H9 (cell line): Measurements from ENCODE around the gene DOCK2. TPM values are rescaled to one million over a fixed set of nuclear protein-coding genes. Genes with fewer than 3 reads are reported as not detected.

Experiments used
- DNase-seq: peaks from one replicate; pipeline ENCODE4 v3.0.0-alpha.2; 2017
- H2AFZ ChIP-seq: one replicate; pipeline ENCODE4 v1.6.1; 2013; ENCODE audit warnings: mild to moderate bottlenecking, low read length, control low read depth, moderate library complexity
- H2AK5ac ChIP-seq: 2 replicates; pipeline ENCODE4 v1.6.1; 2013; ENCODE audit warnings: low read length, control low read depth, mixed read lengths; ENCODE audit not compliant: insufficient read length
- H2BK120ac ChIP-seq: one replicate; pipeline ENCODE4 v1.6.1; 2013; ENCODE audit warnings: low read depth, mild to moderate bottlenecking, low read length, control low read depth, inconsistent platforms; ENCODE audit not compliant: poor library complexity, severe bottlenecking
- H2BK12ac ChIP-seq: 2 replicates; pipeline ENCODE4 v1.6.1; 2013; ENCODE audit warnings: low read length, control low read depth, mixed read lengths, low read depth; ENCODE audit not compliant: insufficient read length
- H2BK15ac ChIP-seq: 2 replicates; pipeline ENCODE4 v1.6.1; 2013; ENCODE audit warnings: low read depth, low read length, control low read depth
- H2BK20ac ChIP-seq: one replicate; pipeline ENCODE4 v1.6.1; 2013; ENCODE audit warnings: low read depth, mild to moderate bottlenecking, low read length, control low read depth, inconsistent platforms; ENCODE audit not compliant: poor library complexity, severe bottlenecking
- H2BK5ac ChIP-seq: 2 replicates; pipeline ENCODE4 v1.6.1; 2013; ENCODE audit warnings: low read length, control low read depth, mixed read lengths; ENCODE audit not compliant: insufficient read length
- H3K14ac ChIP-seq: 2 replicates; pipeline ENCODE4 v1.6.1; 2013; ENCODE audit warnings: low read length, control low read depth; ENCODE audit not compliant: insufficient read depth
- H3K18ac ChIP-seq: 2 replicates; pipeline ENCODE4 v1.6.1; 2013; ENCODE audit warnings: low read depth, mild to moderate bottlenecking, mixed read lengths, low read length, control low read depth; ENCODE audit not compliant: insufficient read length
- H3K23ac ChIP-seq: 2 replicates; pipeline ENCODE4 v1.6.1; 2013; ENCODE audit warnings: low read length, control low read depth, mixed read lengths, low read depth; ENCODE audit not compliant: insufficient read length
- H3K23me2 ChIP-seq: 2 replicates; pipeline ENCODE4 v1.6.1; 2013; ENCODE audit warnings: low read depth, mild to moderate bottlenecking, mixed read lengths, low read length, control low read depth; ENCODE audit not compliant: insufficient read length, poor library complexity, severe bottlenecking
- H3K27ac ChIP-seq: 2 replicates; pipeline ENCODE4 v1.5.1; 2013; ENCODE audit warnings: low read length, control low read depth, mixed read lengths, low read depth; ENCODE audit not compliant: insufficient read length
- H3K27me3 ChIP-seq: 2 replicates; pipeline ENCODE4 v1.6.1; 2013; ENCODE audit warnings: low read length, control low read depth, inconsistent platforms; ENCODE audit not compliant: insufficient read depth
- H3K4ac ChIP-seq: 2 replicates; pipeline ENCODE4 v1.6.1; 2013; ENCODE audit warnings: low read depth, mild to moderate bottlenecking, control low read depth, inconsistent platforms, low read length, moderate library complexity
- H3K4me1 ChIP-seq: 2 replicates; pipeline ENCODE4 v1.6.1; 2013; ENCODE audit warnings: low read length, control low read depth, inconsistent platforms; ENCODE audit not compliant: insufficient read depth
- H3K4me2 ChIP-seq: 2 replicates; pipeline ENCODE4 v1.6.1; 2013; ENCODE audit warnings: low read length, control low read depth, mixed read lengths; ENCODE audit not compliant: insufficient read length, insufficient read depth
- H3K56ac ChIP-seq: 2 replicates; pipeline ENCODE4 v1.6.1; 2013; ENCODE audit warnings: low read depth, mild to moderate bottlenecking, mixed read lengths, low read length, control low read depth; ENCODE audit not compliant: insufficient read length
- H3K79me1 ChIP-seq: 2 replicates; pipeline ENCODE4 v1.6.1; 2013; ENCODE audit warnings: low read depth, mild to moderate bottlenecking, moderate library complexity, low read length, control low read depth, inconsistent platforms; ENCODE audit not compliant: insufficient read depth, poor library complexity, severe bottlenecking
- H3K79me2 ChIP-seq: 2 replicates; pipeline ENCODE4 v1.6.1; 2013; ENCODE audit warnings: low read length, control low read depth, inconsistent platforms; ENCODE audit not compliant: insufficient read depth
- H3K9ac ChIP-seq: 2 replicates; pipeline ENCODE4 v1.6.1; 2013; ENCODE audit warnings: low read length, control low read depth, mixed read lengths; ENCODE audit not compliant: insufficient read length; ENCODE audit errors: extremely low read depth
- H3K9me3 ChIP-seq: one replicate; pipeline ENCODE4 v1.6.1; 2013; ENCODE audit warnings: low read depth, low read length, inconsistent platforms; ENCODE audit not compliant: control insufficient read depth
- H3T11ph ChIP-seq: one replicate; pipeline ENCODE4 v1.6.1; 2013; ENCODE audit warnings: mild to moderate bottlenecking, low read length, control low read depth, inconsistent platforms
- H4K20me1 ChIP-seq: one replicate; pipeline ENCODE4 v1.6.1; 2013; ENCODE audit not compliant: control insufficient read depth, insufficient read length, insufficient read depth
- H4K5ac ChIP-seq: 2 replicates; pipeline ENCODE4 v1.6.1; 2013; ENCODE audit warnings: low read depth, mild to moderate bottlenecking, mixed read lengths, low read length, control low read depth; ENCODE audit not compliant: insufficient read length
- H4K8ac ChIP-seq: replicated peaks from 2 replicates; pipeline ENCODE4 v1.6.1; 2013; ENCODE audit warnings: low read length, control low read depth, mixed read lengths, low read depth; ENCODE audit not compliant: insufficient read length
- H4K91ac ChIP-seq: 2 replicates; pipeline ENCODE4 v1.6.1; 2013; ENCODE audit warnings: low read depth, mild to moderate bottlenecking, moderate library complexity, mixed read lengths, low read length, control low read depth; ENCODE audit not compliant: insufficient read length
- H3K27ac Mint-ChIP-seq, 3 experiments: 2 replicates in 2 of 3; 3 replicates in 1 of 3; pipeline ENCODE4 v1.8.0; 2020 to 2021; ENCODE audit warnings: mixed read lengths in 3 of 3, mild to moderate bottlenecking in 1 of 3, moderate library complexity in 1 of 3
- H3K27me3 Mint-ChIP-seq: 2 replicates; pipeline ENCODE4 v1.8.0; 2021; ENCODE audit warnings: low read depth, mild to moderate bottlenecking, moderate library complexity, mixed read lengths
- H3K36me3 Mint-ChIP-seq, 3 experiments: 2 replicates in 2 of 3; 3 replicates in 1 of 3; pipeline ENCODE4 v1.8.0; 2020 to 2021; ENCODE audit warnings: low read depth in 3 of 3, mixed read lengths in 3 of 3; ENCODE audit not compliant: insufficient read depth in 1 of 3
- H3K4me1 Mint-ChIP-seq, 2 experiments: 2 replicates each; pipeline ENCODE4 v1.8.0; 2020; ENCODE audit warnings: mixed read lengths in 2 of 2
- H3K4me3 Mint-ChIP-seq, 2 experiments: 2 replicates in 1 of 2; 3 replicates in 1 of 2; pipeline ENCODE4 v1.8.0; 2020 to 2021; ENCODE audit warnings: mild to moderate bottlenecking in 2 of 2, mixed read lengths in 2 of 2, moderate library complexity in 1 of 2
- H3K9me3 Mint-ChIP-seq, 2 experiments: 2 replicates in 1 of 2; 3 replicates in 1 of 2; pipeline ENCODE4 v1.8.0; 2020; ENCODE audit warnings: mild to moderate bottlenecking in 2 of 2, mixed read lengths in 2 of 2, moderate library complexity in 1 of 2
- WGBS: extraction: QIAGEN DNeasy Blood & Tissue Kit; methylation state at CpG from one replicate; pipeline ENCODE4 v1.1.7; 2013; ENCODE audit warnings: missing lambda C conversion rate, low lambda C conversion rate, mixed read lengths; ENCODE audit not compliant: insufficient read length; ENCODE audit errors: extremely low coverage; 5-methylcytosine and 5-hydroxymethylcytosine counted together
- total RNA-seq: library from RNA; stranded (reverse); gene quantifications from 2 replicates; pipeline ENCODE4 v1.2.1, GENCODE V29; 2021
- TF ChIP-seq, protein P1 (sequence below): fragments of 200-600 bp; sonication (generic); conservative IDR thresholded peaks from 3 replicates; pipeline ENCODE4 v1.8.0; 2021; ENCODE audit warnings: antibody characterized with exemption, mild to moderate bottlenecking

The DOCK2 gene
- total RNA-seq, 1 experiment from 2014 or later: 7.8 TPM

DNA sequence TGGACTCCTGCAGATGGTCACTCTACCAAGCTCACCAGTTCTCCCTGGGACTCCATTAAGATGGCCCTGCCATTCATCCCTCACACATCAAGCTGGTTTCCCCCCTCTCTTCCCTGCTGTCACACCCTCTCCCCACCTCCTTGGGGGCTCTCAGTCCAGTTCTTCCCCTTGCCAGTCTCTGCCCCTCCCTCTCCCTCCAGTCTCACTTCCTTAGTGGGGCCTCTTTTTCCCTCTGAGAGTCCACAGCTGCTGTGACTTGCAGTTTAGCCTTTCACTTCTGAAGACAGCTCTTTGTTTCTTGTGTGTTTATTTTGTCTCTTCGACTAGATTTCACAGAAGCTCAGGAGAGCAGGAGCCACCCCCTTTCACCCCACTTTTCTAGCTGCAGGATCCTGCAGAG is 10.5 kb downstream of the DOCK2 start:
- Mint-ChIP-seq H3K4me3 (no peak overlapping the region), H3K36me3 (no peaks in the 10 kb centered on the region), H3K27me3 (no peaks in the 10 kb centered on the region), H3K4me1 (peaks cover 22 to 28% of the 10 kb centered on the region in 2 experiments), H3K27ac (no peak overlapping the region), H3K9me3 (no peaks in the 10 kb centered on the region)
- Histone ChIP-seq H3K27ac (no peak overlapping the region), H4K5ac (no peak overlapping the region), H2AK5ac (no peak overlapping the region), H3K18ac (no peak overlapping the region), H2BK5ac (no peak overlapping the region), H2BK20ac (no peak overlapping the region), H3K79me1 (no peaks in the 10 kb centered on the region), H3T11ph (no peak overlapping the region), H3K79me2 (no peaks in the 10 kb centered on the region), H3K9me3 (no peaks in the 10 kb centered on the region), H3K27me3 (no peaks in the 10 kb centered on the region), H4K8ac (no peak overlapping the region), H2BK15ac (no peak overlapping the region), H3K23ac (no peak overlapping the region), H3K14ac (no peak overlapping the region), H2BK120ac (no peak overlapping the region), H3K4me2 (no peak overlapping the region), H3K56ac (no peak overlapping the region), H4K20me1 (no peaks in the 10 kb centered on the region), H2BK12ac (no peak overlapping the region), H4K91ac (no peak overlapping the region), H3K4me1 (no peaks in the 10 kb centered on the region), H3K4ac (no peak overlapping the region), H3K23me2 (no peaks in the 10 kb centered on the region), H3K9ac (no peak overlapping the region), H2AFZ (no peak overlapping the region)
- DNase-seq: no peak
- WGBS: no CpG with 5 or more reads among the region's 1 CpG
- TF ChIP-seq, protein P1, sequence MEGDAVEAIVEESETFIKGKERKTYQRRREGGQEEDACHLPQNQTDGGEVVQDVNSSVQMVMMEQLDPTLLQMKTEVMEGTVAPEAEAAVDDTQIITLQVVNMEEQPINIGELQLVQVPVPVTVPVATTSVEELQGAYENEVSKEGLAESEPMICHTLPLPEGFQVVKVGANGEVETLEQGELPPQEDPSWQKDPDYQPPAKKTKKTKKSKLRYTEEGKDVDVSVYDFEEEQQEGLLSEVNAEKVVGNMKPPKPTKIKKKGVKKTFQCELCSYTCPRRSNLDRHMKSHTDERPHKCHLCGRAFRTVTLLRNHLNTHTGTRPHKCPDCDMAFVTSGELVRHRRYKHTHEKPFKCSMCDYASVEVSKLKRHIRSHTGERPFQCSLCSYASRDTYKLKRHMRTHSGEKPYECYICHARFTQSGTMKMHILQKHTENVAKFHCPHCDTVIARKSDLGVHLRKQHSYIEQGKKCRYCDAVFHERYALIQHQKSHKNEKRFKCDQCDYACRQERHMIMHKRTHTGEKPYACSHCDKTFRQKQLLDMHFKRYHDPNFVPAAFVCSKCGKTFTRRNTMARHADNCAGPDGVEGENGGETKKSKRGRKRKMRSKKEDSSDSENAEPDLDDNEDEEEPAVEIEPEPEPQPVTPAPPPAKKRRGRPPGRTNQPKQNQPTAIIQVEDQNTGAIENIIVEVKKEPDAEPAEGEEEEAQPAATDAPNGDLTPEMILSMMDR: no peak
